AG09319 (cell line): ENCODE measurements around the gene MAOA.

Experiments used
- DNase-seq: peaks from one replicate; pipeline ENCODE4 v3.0.0-alpha.2; 2010; ENCODE audit warnings: low read depth; ENCODE audit errors: extremely low read depth
- TF ChIP-seq, protein P1 (sequence below): IDR thresholded peaks from 2 replicates; pipeline ENCODE4 v1.5.1; 2011; ENCODE audit warnings: low read depth, mild to moderate bottlenecking, inconsistent platforms, low read length, moderate library complexity

Gene MAOA

DNA sequence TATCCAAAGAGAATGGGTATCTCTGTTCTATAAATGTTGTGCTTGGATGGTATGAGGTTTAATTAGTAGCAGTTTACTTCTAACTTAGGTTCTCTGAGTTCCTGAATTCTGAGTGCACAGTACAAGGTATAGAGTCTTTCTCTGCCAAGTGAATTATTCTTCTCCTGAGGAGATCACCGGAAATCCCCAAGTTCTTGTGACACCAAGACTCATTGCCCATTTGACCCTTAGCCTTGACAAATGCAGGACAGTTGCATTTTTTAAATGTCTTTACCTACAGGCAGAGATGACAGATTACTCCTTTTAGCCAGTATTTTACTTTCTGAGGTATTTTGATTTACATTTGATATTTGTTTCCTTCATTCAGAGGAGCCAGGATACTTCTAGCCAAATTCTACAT lies 72.9 kb downstream of the MAOA start:
- TF ChIP-seq, protein P1, sequence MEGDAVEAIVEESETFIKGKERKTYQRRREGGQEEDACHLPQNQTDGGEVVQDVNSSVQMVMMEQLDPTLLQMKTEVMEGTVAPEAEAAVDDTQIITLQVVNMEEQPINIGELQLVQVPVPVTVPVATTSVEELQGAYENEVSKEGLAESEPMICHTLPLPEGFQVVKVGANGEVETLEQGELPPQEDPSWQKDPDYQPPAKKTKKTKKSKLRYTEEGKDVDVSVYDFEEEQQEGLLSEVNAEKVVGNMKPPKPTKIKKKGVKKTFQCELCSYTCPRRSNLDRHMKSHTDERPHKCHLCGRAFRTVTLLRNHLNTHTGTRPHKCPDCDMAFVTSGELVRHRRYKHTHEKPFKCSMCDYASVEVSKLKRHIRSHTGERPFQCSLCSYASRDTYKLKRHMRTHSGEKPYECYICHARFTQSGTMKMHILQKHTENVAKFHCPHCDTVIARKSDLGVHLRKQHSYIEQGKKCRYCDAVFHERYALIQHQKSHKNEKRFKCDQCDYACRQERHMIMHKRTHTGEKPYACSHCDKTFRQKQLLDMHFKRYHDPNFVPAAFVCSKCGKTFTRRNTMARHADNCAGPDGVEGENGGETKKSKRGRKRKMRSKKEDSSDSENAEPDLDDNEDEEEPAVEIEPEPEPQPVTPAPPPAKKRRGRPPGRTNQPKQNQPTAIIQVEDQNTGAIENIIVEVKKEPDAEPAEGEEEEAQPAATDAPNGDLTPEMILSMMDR: no peak

GRCh38 chrX:43731086-43731485 lies 75.0 kb downstream of the MAOA start:
- DNase-seq: no peak

More for the DNA sequence above, 72.9 kb downstream of the MAOA start:
- DNase-seq: no peak

GRCh38 chrX:43733699-43734098 lies 77.6 kb downstream of the MAOA start:
- no peak for DNase-seq
- TF ChIP-seq, protein P1: no peak

More at GRCh38 chrX:43731086-43731485, 75.0 kb downstream of the MAOA start:
- TF ChIP-seq, protein P1: no peak

DNA sequence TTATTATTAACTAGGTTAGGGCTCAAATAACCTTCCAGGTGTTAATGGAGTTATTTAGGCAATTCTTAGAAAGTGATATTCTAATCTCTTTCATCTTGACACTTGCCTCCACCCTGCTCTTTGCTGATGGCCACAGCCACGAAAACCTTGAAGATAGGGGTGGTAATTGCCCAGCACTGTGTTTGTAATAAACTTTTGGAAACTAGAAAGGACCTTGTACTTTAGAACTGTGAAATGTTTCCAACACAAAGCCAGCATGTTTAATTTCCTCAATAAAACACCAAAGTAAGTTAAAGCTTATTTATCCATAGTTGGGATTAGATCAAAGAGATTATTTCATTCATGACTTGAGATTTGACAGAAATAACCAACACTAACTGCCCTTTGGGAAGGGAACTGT lies 78.3 kb downstream of the MAOA start:
- DNase-seq: no peak
- TF ChIP-seq, protein P1: no peak

GRCh38 chrX:43735534-43735933 lies 79.4 kb downstream of the MAOA start:
- DNase-seq: no peak
- TF ChIP-seq, protein P1: no peak

GRCh38 chrX:43735957-43736356 lies 79.9 kb downstream of the MAOA start:
- TF ChIP-seq, protein P1: no peak
- DNase-seq: no peak

DNA sequence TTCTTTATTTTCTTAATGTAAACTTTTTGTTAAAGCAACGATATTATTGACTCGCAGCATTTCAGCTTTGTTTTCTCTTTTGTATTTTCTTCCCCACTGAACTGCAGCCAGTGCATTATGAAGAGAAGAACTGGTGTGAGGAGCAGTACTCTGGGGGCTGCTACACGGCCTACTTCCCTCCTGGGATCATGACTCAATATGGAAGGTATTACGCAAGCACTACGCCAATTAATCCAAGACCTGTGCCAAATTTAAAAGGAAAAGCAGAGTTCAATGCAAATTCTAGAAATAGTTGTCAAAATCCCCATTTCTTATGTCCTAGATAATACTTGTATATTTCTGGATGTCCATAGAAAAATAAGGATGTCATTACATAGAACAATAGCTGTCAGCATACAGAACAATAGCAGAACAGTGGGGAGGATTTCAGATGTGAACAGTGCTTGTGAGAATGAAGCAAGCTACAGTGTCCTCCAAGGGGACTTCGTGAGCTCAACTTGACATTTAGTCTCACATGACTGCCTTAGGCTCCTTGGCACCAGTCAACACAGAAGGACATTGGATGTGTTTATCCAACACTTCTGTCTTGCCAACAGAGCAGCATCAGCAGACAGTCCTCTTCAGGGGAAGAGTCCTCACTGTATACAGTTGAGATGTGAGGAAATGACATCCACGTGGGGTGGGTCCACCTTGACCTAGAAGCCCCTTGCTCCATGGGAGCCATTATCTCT lies 85.9 kb downstream of the MAOA start:
- TF ChIP-seq, protein P1: no peak
- DNase-seq: no peak
